Measurements from ENCODE around the gene THRSP.

Gene THRSP

DNA sequence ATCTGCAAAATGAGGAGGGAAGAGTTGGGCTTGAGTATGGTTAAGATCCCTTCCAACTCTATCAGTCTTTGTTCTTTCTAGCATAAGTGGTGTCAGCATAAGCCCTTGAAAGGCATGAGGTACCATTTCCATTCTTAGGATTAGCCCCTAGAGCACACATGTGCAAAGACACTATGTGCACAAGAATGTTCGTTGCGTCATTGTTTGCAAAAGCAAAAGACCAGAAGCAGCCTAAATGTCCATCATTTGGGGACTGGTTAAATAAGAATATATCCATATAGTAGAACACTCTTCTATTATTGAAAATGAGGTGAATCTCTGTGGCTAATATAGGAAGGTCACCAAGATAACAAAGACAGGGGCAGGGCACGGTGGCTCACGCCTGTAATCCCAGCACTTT is 30.6 kb upstream of the THRSP start:
- no peak overlapping the region for H3K4me3 ChIP-seq (ENCODE audit: severe bottlenecking)
- peaks cover 15% of the 10 kb centered on the region for H3K4me1 ChIP-seq (ENCODE audit: insufficient read depth, poor library complexity, severe bottlenecking)
- no peak for ATAC-seq (ENCODE audit: low read depth)
- no peaks in the 10 kb centered on the region for H3K9me3 ChIP-seq (ENCODE audit: severe bottlenecking)
- no peaks in the 10 kb centered on the region for H3K27me3 ChIP-seq (ENCODE audit: insufficient read depth, poor library complexity, severe bottlenecking)
- no peak for DNase-seq (ENCODE audit: low spot score)
- TF ChIP-seq, protein P1, sequence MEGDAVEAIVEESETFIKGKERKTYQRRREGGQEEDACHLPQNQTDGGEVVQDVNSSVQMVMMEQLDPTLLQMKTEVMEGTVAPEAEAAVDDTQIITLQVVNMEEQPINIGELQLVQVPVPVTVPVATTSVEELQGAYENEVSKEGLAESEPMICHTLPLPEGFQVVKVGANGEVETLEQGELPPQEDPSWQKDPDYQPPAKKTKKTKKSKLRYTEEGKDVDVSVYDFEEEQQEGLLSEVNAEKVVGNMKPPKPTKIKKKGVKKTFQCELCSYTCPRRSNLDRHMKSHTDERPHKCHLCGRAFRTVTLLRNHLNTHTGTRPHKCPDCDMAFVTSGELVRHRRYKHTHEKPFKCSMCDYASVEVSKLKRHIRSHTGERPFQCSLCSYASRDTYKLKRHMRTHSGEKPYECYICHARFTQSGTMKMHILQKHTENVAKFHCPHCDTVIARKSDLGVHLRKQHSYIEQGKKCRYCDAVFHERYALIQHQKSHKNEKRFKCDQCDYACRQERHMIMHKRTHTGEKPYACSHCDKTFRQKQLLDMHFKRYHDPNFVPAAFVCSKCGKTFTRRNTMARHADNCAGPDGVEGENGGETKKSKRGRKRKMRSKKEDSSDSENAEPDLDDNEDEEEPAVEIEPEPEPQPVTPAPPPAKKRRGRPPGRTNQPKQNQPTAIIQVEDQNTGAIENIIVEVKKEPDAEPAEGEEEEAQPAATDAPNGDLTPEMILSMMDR (IDR thresholded peaks at IDR 0.05; ENCODE audit: poor library complexity, severe bottlenecking) = no peak
- no peak overlapping the region for H3K27ac ChIP-seq (ENCODE audit: poor library complexity, severe bottlenecking)
- H3K36me3 ChIP-seq (ENCODE audit: low read depth) = no peaks in the 10 kb centered on the region

DNA sequence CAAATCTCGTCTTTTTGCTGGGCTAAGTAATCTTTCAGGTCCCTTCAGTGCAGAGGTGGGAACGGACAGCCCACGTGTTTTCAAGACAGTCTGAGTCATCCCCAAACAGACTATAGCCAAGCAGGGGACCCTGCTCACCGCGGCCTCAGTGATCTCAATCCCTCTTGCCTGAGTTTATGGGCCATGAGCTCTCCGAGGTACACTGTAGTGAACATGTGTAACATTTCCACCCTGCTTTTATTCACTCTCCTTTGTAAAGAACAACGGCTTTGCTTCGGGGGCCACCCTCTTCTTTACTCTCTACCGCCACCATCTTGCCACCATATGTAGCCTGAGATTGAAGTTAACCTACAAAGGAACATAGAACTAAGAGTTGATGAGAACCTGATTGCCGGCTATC is 29.0 kb upstream of the THRSP start:
- Histone ChIP-seq H3K9me3 (ENCODE audit: severe bottlenecking) (no peaks in the 10 kb centered on the region), H3K4me3 (ENCODE audit: severe bottlenecking) (no peak overlapping the region), H3K36me3 (ENCODE audit: low read depth) (no peaks in the 10 kb centered on the region), H3K4me1 (ENCODE audit: insufficient read depth, poor library complexity, severe bottlenecking) (peaks cover 18% of the 10 kb centered on the region), H3K27me3 (ENCODE audit: insufficient read depth, poor library complexity, severe bottlenecking) (no peaks in the 10 kb centered on the region), H3K27ac (ENCODE audit: poor library complexity, severe bottlenecking) (no peak overlapping the region)
- ATAC-seq (ENCODE audit: low read depth) (no peak), DNase-seq (ENCODE audit: low spot score) (no peak)
- TF ChIP-seq, protein P1 (IDR thresholded peaks at IDR 0.05; ENCODE audit: poor library complexity, severe bottlenecking) = no peak

DNA sequence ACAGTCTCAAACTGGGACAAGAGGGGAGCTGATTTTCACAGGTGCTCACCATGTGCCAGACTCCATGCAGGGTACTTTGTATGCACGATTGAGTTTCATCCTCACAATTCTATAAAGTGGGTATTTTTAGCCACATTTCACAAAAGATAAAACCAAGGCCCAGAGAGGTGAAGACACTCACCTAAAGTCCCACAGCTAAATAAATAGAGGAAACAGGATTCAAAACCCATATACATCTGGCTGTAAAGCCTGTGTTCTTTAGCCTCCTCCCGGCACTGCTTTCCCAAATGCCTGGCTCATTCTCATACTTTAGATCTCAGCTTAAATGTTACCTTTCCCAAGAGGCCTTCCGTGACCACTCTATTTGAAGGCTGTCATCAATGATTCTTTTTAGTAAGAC is 27.3 kb upstream of the THRSP start:
- peaks cover 26% of the 10 kb centered on the region for H3K4me1 ChIP-seq (ENCODE audit: insufficient read depth, poor library complexity, severe bottlenecking)
- H3K36me3 ChIP-seq (ENCODE audit: low read depth) = no peaks in the 10 kb centered on the region

DNA sequence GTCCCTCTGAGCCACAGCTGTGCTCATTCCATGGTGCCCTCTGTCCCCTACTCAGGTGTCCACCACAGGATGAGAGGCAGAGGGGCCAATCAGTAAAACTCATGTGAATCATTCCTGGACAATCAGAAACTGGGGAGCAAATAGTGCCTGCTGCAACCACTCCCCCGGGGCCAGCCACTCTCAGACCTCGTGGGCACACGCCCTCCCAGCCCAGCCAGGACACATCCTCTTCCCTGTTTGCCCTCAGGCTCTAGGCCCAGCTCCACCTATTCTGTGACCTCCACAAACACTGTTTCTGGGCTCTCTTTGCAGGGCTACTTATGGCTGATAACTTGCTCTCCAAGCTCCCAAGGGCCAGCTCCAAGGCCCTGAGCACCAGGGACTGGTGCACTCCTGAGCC is 26.6 kb upstream of the THRSP start:
- ATAC-seq (ENCODE audit: low read depth) (peak; percentile 49; the same call in 2 of the 3 replicates), DNase-seq (ENCODE audit: low spot score) (no peak)
- H3K27me3 ChIP-seq (ENCODE audit: insufficient read depth, poor library complexity, severe bottlenecking) = no peaks in the 10 kb centered on the region
- H3K4me1 ChIP-seq (ENCODE audit: insufficient read depth, poor library complexity, severe bottlenecking) = peaks cover 26% of the 10 kb centered on the region
- no peaks in the 10 kb centered on the region for H3K36me3 ChIP-seq (ENCODE audit: low read depth)
- H3K27ac ChIP-seq (ENCODE audit: poor library complexity, severe bottlenecking) = no peak overlapping the region
- no peaks in the 10 kb centered on the region for H3K9me3 ChIP-seq (ENCODE audit: severe bottlenecking)
- TF ChIP-seq, protein P1 (IDR thresholded peaks at IDR 0.05; ENCODE audit: poor library complexity, severe bottlenecking) = no peak
- no peak overlapping the region for H3K4me3 ChIP-seq (ENCODE audit: severe bottlenecking)

More for the DNA sequence above, 27.3 kb upstream of the THRSP start:
- no peak for ATAC-seq (ENCODE audit: low read depth)
- Histone ChIP-seq H3K4me3 (ENCODE audit: severe bottlenecking) (no peak overlapping the region), H3K27ac (ENCODE audit: poor library complexity, severe bottlenecking) (no peak overlapping the region), H3K27me3 (ENCODE audit: insufficient read depth, poor library complexity, severe bottlenecking) (no peaks in the 10 kb centered on the region), H3K9me3 (ENCODE audit: severe bottlenecking) (no peaks in the 10 kb centered on the region)
- DNase-seq (ENCODE audit: low spot score) = no peak
- TF ChIP-seq, protein P1 (IDR thresholded peaks at IDR 0.05; ENCODE audit: poor library complexity, severe bottlenecking) = no peak

DNA sequence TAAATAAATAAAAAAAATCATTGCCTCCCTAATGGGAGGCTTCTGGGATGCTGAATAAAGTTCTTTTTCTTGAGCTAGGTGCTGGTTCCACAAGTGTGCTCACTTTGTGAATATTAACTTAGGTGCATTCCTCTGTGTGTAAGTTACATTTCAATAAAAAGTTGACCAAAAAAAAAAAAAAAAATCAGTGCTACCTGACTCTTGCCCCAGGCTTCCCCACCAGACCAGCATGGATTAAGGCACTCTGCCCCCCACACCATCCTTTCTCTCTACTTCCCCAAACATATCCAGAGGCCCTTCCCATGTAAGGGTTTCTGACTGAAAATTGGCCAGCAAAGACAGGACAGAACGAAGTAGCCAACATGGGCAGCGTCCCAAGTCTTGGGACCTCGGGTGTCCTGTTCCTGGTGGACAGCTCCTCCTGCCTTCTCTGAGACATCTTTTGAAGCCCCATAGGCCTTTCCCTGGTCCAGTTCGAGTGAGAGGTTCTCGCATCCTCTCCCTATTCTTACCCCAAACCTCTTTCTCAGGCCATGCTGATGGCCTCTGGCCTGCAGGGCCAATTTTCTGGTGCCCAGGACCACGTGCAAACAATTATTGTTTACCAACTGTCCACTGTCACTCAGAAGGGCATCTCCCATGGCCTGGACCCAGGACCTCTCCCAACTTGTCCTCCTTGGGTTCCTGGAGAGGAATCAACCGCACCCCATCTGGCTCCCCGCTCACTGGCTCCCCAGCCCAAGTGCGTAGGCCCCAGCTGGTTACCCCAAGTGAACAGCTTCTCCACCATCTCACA is 25.6 kb upstream of the THRSP start:
- no peak overlapping the region for H3K4me3 ChIP-seq (ENCODE audit: severe bottlenecking)

More for the DNA sequence above, 25.6 kb upstream of the THRSP start:
- DNase-seq (ENCODE audit: low spot score) = no peak
- H3K9me3 ChIP-seq (ENCODE audit: severe bottlenecking) = no peaks in the 10 kb centered on the region
- H3K27me3 ChIP-seq (ENCODE audit: insufficient read depth, poor library complexity, severe bottlenecking) = no peaks in the 10 kb centered on the region
- TF ChIP-seq, protein P1 (IDR thresholded peaks at IDR 0.05; ENCODE audit: poor library complexity, severe bottlenecking) = no peak
- no peak overlapping the region for H3K27ac ChIP-seq (ENCODE audit: poor library complexity, severe bottlenecking)
- no peaks in the 10 kb centered on the region for H3K36me3 ChIP-seq (ENCODE audit: low read depth)
- ATAC-seq (ENCODE audit: low read depth) = no peak
- peaks cover 26% of the 10 kb centered on the region for H3K4me1 ChIP-seq (ENCODE audit: insufficient read depth, poor library complexity, severe bottlenecking)
